DMS 273 treated with DMSO at 0.1 percent for 48 hours (cell line): Measurements from ENCODE around the gene SPRR3.
"Not testable (repeated sequence)": the region's sequence is repeated elsewhere in the genome, so short reads cannot be mapped to it uniquely, and the experiment has no call there.

Experiments
- DNase-seq: peaks from one replicate; lab custom pipeline; 2025; lab: John Stamatoyannopoulos, UW

The SPRR3 gene

DNA sequence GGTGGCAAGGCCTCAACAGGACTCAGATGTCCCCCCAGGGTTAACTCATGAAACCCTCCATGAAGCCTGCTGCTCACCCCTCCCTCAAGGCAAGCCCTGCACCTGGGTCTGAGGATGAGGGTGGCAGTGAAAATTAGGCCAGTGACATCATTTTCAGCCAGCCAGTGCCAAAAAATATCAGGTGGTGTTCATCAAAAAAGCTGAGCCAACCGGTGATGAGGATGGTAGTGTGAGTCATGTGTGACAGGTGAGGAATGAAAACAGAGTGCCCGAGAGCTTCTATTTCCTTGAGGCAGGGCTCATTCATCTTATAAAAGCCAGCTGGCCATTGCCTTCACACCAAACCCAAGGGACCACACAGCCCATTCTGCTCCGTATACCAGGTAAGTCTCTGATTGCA lies 17.8 kb upstream of the SPRR3 start, which contains the start of gene SPRR1A:
Gene SPRR1A (plus strand): TSS at position 339 of the 400 bp plus-strand sequence. CDS start 1,150 bp downstream, outside the sequence.
- no peak for DNase-seq

DNA sequence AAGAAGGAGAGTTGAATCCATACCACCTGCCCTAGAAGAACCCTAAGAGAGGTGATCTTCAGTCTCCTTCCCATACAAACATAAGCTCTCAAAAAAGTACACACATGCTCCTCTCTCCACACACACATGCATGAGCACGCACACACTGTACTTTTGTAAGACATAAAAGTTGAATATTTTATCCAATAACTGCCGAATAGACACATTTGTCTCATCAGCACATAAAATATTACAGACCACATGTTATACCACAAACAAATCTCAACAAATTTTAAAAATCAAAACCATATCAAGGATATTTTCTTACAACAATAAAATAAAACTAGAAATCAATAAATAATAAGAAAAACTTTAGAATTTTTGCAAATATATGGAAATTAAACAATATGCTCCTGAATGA lies 15.0 kb upstream of the SPRR3 start:
- no peak for DNase-seq

DNA sequence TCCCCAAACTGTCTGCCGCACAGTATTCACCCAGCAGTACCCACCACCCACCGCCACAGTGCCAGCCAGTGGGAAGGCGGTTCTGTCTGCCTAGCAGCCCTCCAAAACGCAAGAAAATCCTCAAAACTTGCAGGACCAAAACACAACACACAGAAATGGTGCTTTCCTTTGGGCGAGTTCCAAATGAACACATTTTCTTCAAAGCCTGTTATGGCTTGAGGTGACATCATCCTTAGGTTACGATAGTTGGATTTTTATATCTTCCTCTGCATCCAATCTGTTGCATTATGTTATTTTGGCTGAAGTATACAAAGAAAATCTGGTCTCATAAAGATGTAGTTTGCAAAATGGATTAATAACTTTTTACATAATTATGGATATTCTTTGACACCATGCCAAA lies 8.4 kb upstream of the SPRR3 start:
- DNase-seq = no peak

DNA sequence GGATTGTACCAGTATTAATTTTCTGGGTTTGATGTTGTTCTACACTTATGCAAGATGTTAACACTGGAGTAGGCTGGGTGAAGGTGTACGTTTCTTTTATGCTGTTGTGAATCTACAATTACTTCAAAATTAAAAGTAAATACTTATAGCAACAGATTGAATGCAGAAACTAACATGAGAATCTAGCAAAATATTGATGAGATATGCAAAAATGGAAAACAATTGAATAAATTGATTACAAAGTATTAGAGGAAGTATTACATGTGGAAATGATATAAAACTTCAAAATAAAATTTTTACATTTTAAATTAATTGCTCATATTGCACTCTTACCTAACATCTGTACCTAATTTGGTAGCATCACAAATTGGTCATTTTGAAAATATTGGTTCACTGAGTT lies 5.7 kb upstream of the SPRR3 start:
- DNase-seq = no peak

DNA sequence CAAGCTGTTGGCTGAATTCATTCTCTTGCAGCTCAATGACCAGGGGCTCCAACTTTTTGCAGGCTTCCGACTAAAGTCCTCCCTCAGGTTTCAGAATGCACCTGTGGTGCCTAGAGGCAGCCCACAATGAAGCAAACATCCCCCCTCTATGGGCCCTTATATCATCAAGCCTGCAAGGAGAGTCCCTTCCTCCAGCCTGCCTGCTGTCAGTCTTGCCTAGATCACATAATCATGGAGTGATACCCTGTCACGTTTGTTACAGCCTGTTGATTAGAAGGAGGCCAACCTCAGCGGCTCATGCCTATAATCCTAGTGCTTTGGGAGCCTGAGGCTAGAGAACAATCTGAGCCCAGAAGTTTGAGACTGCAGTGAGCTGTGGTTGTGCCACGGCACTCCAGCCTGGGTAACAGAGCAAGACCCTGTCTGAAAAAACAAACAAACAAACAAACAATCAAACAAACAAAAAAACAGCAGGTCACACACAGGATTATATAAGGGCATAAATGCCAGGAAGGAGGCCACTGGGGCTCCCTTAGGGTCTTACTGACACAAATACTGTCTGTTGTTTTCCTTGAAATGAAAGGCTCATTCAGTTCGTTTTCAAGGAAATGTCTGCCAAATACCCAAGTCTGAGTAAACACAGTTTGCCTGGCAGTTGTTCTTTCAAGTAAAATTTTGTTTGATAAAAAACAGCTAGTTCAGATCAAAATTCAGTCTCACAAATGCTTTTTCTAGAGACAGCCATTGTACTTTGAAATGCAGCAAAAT lies 4.7 kb upstream of the SPRR3 start:
- DNase-seq = no peak

DNA sequence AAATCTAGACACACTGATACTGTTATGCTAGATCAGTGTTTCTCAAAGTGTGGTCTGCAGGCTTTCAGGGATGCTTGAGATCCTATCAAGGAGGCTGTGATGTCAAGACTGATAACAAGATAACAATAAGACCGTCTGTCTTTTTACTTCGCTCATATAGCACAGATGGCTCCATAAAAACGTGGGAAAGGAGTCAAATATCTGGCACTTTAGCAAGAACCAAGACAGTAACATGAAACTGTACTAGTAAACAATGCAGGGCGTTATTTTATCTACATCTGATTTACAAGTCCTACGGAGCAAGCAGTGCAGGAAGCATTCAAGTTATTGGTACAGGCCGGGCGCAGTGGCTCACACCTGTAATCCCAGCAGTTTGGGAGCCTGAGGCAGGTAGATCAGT lies 3.6 kb upstream of the SPRR3 start:
- DNase-seq = no peak

GRCh38 chr1:152998476-152998875 lies 3.1 kb upstream of the SPRR3 start:
- DNase-seq = no peak

DNA sequence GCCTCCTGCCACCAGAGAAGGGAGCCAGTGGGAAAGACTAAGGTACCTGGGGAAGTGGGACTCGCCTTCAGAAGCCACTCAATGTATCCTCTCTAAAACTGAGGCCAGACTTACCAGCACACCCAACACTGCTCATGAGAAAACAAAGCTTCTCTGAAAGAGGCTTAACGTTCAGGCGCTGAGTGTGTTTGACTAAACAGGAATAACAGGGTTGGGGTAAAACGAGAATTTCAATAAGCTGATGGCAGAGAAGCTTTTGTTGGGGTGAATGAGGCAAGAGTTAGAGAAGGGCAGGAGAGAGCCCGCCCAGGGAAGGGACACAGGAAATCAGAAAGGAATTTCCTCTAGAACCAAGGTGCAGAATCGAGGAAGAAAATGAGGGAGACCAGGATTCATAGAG lies 1.7 kb upstream of the SPRR3 start:
- DNase-seq = no peak

GRCh38 chr1:153000294-153000693 lies 1.3 kb upstream of the SPRR3 start:
- no peak for DNase-seq

DNA sequence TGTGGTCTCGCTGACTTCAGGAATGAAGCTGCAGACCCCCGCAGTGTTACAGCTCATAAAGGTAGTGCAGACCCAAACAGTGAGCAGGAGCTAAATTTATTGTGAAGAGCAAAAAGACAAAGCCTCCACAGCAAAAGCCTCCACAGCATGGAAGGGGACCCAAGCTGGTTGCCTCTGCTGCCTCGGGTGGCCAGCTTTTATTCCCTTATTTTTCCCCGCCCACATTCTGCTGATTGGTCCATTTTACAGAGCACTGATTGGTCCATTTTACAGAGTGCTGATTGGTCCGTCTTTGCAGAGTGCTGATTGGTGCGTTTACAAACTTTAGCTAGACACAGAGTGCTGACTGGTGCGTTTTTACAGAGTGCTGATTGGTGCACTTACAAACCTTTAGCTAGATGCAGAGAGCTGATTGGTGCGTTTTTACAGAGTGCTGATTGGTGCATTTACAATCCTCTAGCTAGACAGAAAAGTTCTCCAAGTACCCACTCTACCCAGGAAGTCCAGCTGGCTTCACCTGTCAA lies 9.7 kb downstream of the SPRR3 start:
- not testable (repeated sequence) for DNase-seq

- DNase-seq = not testable (repeated sequence)
Measured at GRCh38 chr1:153021829-153022228, 20.3 kb downstream of the SPRR3 start.

- not testable (repeated sequence) for DNase-seq
Measured at GRCh38 chr1:153022340-153022739, 20.8 kb downstream of the SPRR3 start.

- no peak for DNase-seq
Measured at GRCh38 chr1:153023109-153023508, 21.6 kb downstream of the SPRR3 start.

- DNase-seq = no peak
Measured at GRCh38 chr1:153024413-153024812, 22.9 kb downstream of the SPRR3 start.

DNA sequence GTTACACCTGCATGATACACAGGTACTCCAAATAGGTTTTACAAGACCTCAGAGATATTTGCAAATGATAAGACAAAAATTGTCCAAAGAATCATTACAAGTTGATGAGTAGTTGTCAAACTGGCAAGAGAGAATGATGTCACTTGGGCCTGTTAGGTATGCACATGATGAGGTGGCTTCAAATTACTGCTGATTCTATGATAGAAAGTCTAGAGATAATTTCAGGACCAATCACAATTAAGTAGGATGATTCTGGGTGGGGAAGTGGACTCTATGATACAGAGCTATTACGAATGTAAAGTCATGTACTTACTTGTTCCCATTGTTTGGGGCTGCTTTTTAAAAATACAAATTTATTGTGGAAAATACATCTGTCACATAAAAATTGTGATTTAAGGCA lies 24.2 kb downstream of the SPRR3 start:
- DNase-seq = no peak

- no peak for DNase-seq
Measured at GRCh38 chr1:153028766-153029165, 27.2 kb downstream of the SPRR3 start.

DNA sequence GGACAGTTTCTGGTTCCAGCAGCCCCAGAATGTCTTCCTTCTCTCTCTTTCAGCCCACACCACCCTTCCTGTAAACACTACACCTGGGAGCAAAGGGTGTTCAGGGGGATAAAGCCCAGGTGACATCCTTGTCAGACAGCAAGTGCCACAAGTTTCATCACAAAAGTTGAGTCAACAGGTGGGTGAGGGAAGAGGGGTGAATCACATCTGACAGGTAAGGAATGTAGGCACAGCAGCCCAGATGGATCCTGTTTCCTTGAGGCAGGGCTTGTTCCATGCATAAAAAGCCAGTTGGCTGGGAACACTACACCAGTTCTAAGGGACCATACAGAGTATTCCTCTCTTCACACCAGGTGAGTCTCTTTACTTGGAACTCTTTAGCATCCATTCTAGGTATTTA lies 29.3 kb downstream of the SPRR3 start, which contains the start of gene SPRR1B:
Gene SPRR1B (plus strand): TSS at position 309 of the 400 bp plus-strand sequence. CDS start 1,143 bp downstream, outside the sequence.
- DNase-seq = no peak

- no peak for DNase-seq
Measured at GRCh38 chr1:153032073-153032472, 30.5 kb downstream of the SPRR3 start.

- no peak for DNase-seq
Measured at GRCh38 chr1:153032677-153033308, 31.2 kb downstream of the SPRR3 start.

DNA sequence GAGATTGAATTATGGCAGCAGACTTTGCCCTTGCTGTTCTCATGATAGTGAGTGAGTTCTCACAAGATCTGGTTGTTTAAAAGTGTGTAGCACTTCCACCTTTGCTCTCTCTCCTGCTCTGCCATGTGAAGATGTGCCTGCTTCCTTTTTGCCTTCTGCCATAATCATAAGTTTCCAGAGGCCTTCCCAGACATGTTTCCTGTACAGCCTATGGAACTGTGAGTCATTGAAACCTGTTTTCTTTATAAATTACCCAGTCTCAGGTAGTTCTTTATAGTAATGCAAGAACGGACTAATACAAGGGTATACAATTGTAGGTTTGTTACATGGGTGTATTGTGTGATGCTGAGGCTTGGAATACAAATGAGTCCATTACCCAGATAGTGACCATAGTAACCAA lies 33.7 kb downstream of the SPRR3 start:
- no peak for DNase-seq

GRCh38 chr1:153040950-153041631 lies 39.5 kb downstream of the SPRR3 start, which contains the start of gene SPRR2D:
SPRR2D (minus strand) TSS chr1:153041120; CDS start chr1:153040346, 774 bp downstream.
- DNase-seq = no peak

DNA sequence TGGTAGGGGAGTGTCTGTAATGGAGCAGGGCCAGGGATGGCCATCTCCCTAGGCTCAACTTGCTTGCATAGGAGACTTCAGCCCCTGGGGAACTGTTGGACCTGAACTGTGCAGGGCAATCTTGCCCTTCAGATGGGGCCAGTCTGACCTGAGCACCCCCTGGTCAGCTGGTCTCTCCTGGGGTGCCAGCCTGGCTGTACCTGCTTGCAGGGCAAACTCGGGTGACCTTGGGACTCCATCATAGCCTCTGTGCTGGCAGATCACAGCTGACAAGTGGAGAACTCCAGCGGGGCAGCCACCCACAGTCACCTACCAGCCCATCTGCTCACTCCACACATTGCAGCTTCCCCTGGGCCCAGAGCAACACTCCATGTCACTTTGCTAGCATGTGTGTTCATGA lies 47.7 kb downstream of the SPRR3 start:
- no peak for DNase-seq
